ENCODE data around the gene PHYKPL.

DNA sequence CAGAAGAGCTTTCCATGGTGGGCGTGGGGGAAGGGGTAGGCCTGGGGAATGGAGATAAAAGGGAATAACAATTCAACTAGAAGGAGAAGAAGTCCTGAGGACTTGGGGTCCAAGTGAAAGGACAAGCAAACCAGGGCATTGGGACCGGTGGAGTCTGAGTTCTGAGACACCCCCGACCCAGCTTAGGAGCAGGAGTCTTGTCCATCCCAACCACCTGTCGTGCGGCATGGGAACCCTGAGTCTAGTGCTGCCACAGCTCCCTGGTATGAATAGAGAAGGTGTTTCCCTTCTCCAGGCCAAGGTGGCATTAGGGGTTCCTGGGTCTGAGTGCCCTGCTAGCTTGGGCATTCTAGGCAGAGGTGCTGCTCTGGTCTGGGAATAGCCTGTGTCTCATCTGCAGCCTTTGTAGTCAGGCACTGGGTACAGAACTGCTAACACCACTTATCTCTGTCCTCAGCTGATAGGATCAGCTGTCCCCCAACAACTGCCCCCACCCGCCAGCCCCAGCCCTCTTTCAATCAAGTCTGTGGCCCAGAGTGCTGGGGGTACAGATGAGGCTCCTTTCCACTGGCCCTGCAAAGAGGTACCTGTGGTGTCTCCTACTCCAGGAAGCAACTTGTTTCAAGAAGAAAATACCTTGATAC lies 18.3 kb downstream of the PHYKPL start:
- TF ChIP-seq POLR2A (IDR thresholded peaks at IDR 0.05; ENCODE audit: low read depth, low read length) (peak; percentile 58), EZH2 (IDR thresholded peaks at IDR 0.05; ENCODE audit: borderline replicate concordance, low read depth, low read length, severe bottlenecking) (no peak), JUN (IDR thresholded peaks at IDR 0.05; ENCODE audit: borderline replicate concordance, insufficient read depth, insufficient read length, low read depth) (no peak), POLR2AphosphoS5 (IDR thresholded peaks at IDR 0.05; ENCODE audit: insufficient read depth, low read depth, low read length) (peak; percentile 37)
- TF ChIP-seq, protein P1, sequence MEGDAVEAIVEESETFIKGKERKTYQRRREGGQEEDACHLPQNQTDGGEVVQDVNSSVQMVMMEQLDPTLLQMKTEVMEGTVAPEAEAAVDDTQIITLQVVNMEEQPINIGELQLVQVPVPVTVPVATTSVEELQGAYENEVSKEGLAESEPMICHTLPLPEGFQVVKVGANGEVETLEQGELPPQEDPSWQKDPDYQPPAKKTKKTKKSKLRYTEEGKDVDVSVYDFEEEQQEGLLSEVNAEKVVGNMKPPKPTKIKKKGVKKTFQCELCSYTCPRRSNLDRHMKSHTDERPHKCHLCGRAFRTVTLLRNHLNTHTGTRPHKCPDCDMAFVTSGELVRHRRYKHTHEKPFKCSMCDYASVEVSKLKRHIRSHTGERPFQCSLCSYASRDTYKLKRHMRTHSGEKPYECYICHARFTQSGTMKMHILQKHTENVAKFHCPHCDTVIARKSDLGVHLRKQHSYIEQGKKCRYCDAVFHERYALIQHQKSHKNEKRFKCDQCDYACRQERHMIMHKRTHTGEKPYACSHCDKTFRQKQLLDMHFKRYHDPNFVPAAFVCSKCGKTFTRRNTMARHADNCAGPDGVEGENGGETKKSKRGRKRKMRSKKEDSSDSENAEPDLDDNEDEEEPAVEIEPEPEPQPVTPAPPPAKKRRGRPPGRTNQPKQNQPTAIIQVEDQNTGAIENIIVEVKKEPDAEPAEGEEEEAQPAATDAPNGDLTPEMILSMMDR (IDR thresholded peaks at IDR 0.05; ENCODE audit: extremely low read depth in 1 of 2, insufficient read depth in 1 of 2, low read depth in 1 of 2, low read length in 2 of 2), result no peak
